ENCODE measurements around the gene IQCH. TPM values are rescaled to one million over a fixed set of nuclear protein-coding genes. Genes with fewer than 3 reads are reported as not detected.

The IQCH gene
- total RNA-seq, 1 experiment from 2014 or later = 1.1 TPM

DNA sequence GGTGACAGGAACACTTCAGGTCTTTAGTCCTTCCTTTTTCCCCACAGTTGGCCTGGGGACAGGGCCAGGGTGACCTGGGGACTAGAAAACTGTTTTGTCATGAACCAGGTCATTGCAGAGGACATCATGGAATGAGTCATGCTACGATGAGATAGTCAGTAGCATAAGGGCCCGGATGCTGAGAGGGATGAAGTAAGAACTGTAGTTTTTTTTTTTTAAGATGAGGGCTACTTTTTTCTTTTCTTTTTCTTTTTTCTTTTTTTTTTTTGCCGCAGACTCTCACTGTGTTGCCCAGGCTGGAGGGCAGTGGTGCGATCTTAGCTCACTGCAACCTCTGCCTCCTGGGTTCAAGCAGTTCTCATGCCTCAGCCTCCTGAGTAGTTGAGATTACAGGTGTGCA is 295.9 kb downstream of the IQCH start:
- no peaks in the 10 kb centered on the region for H4K20me1 ChIP-seq (ENCODE audit: control insufficient read depth, insufficient read depth, insufficient read length)
- H3T11ph ChIP-seq (ENCODE audit: low read length) = no peak overlapping the region
- no peak overlapping the region for H3K4ac ChIP-seq (ENCODE audit: low read depth, low read length)
- Mint-ChIP-seq H3K27me3 (ENCODE audit: low read depth) (no peaks in the 10 kb centered on the region), H3K4me3 (no peak overlapping the region), H3K4me1 (peaks cover 21 to 22% of the 10 kb centered on the region in 2 experiments), H3K9me3 (no peaks in the 10 kb centered on the region), H3K36me3 (ENCODE audit: insufficient read depth in 1 of 3, low read depth in 3 of 3) (peaks cover 0 to 26% (median 12%) of the 10 kb centered on the region in 3 experiments; a peak in 5 of 7 replicates), H3K27ac (no peak overlapping the region; a peak in 1 of 7 replicates)
- no peak overlapping the region for H3K27ac ChIP-seq (ENCODE audit: insufficient read length, low read depth, low read length)
- H3K9ac ChIP-seq (ENCODE audit: extremely low read depth, insufficient read length, low read length) = no peak overlapping the region
- no peak overlapping the region for H3K4me2 ChIP-seq (ENCODE audit: insufficient read depth, insufficient read length, low read length)
- no peaks in the 10 kb centered on the region for H3K79me2 ChIP-seq (ENCODE audit: insufficient read depth, low read length)
- no peak overlapping the region for H3K23ac ChIP-seq (ENCODE audit: insufficient read length, low read depth, low read length)
- no peak overlapping the region for H3K56ac ChIP-seq (ENCODE audit: insufficient read length, low read depth, low read length)
- WGBS (ENCODE audit: extremely low coverage, insufficient read length, low lambda C conversion rate) = no CpG with 5 or more reads among the region's 4 CpGs
- H4K5ac ChIP-seq (ENCODE audit: insufficient read length, low read depth, low read length) = no peak overlapping the region
- TF ChIP-seq, protein P1, sequence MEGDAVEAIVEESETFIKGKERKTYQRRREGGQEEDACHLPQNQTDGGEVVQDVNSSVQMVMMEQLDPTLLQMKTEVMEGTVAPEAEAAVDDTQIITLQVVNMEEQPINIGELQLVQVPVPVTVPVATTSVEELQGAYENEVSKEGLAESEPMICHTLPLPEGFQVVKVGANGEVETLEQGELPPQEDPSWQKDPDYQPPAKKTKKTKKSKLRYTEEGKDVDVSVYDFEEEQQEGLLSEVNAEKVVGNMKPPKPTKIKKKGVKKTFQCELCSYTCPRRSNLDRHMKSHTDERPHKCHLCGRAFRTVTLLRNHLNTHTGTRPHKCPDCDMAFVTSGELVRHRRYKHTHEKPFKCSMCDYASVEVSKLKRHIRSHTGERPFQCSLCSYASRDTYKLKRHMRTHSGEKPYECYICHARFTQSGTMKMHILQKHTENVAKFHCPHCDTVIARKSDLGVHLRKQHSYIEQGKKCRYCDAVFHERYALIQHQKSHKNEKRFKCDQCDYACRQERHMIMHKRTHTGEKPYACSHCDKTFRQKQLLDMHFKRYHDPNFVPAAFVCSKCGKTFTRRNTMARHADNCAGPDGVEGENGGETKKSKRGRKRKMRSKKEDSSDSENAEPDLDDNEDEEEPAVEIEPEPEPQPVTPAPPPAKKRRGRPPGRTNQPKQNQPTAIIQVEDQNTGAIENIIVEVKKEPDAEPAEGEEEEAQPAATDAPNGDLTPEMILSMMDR (conservative IDR thresholded peaks at IDR 0.05) = no peak
- no peak overlapping the region for H2AK5ac ChIP-seq (ENCODE audit: insufficient read length, low read length)
- no peaks in the 10 kb centered on the region for H3K9me3 ChIP-seq (ENCODE audit: control insufficient read depth, low read depth, low read length)
- H3K23me2 ChIP-seq (ENCODE audit: insufficient read length, low read depth, low read length, poor library complexity, severe bottlenecking) = no peaks in the 10 kb centered on the region
- H2BK20ac ChIP-seq (ENCODE audit: low read depth, low read length, poor library complexity, severe bottlenecking) = no peak overlapping the region
- no peak overlapping the region for H2BK5ac ChIP-seq (ENCODE audit: insufficient read length, low read length)
- H3K14ac ChIP-seq (ENCODE audit: insufficient read depth, low read length) = no peak overlapping the region
- DNase-seq = no peak
- H2BK15ac ChIP-seq (ENCODE audit: low read depth, low read length) = no peak overlapping the region
- no peak overlapping the region for H2AFZ ChIP-seq (ENCODE audit: low read length)
- peaks cover 4% of the 10 kb centered on the region; the same call in 1 of the 2 replicates for H3K4me1 ChIP-seq (ENCODE audit: insufficient read depth, low read length)
- H2BK120ac ChIP-seq (ENCODE audit: low read depth, low read length, poor library complexity, severe bottlenecking) = no peak overlapping the region
- H3K27me3 ChIP-seq (ENCODE audit: insufficient read depth, low read length) = no peaks in the 10 kb centered on the region; the same call in 1 of the 2 replicates
- H3K18ac ChIP-seq (ENCODE audit: insufficient read length, low read depth, low read length) = no peak overlapping the region
- H4K91ac ChIP-seq (ENCODE audit: insufficient read length, low read depth, low read length) = no peak overlapping the region
- no peak overlapping the region for H4K8ac ChIP-seq (replicated peaks; ENCODE audit: insufficient read length, low read depth, low read length)
- H2BK12ac ChIP-seq (ENCODE audit: insufficient read length, low read depth, low read length) = no peak overlapping the region
- no peaks in the 10 kb centered on the region for H3K79me1 ChIP-seq (ENCODE audit: insufficient read depth, low read depth, low read length, poor library complexity, severe bottlenecking)

All from H9 (cell line).